ENCODE measurements around the gene ARMC3.

ARMC3 gene

GRCh38 chr10:22992621-22993020 lies 64.8 kb downstream of the ARMC3 start:
- no peak for DNase-seq (ENCODE audit: low read depth in 2 of 2)

- no peak for DNase-seq (ENCODE audit: low read depth in 2 of 2)
These were observed 65.5 kb downstream of the ARMC3 start for GRCh38 chr10:22993314-22993713.

GRCh38 chr10:22997096-22997495 lies 69.2 kb downstream of the ARMC3 start:
- DNase-seq (ENCODE audit: low read depth in 2 of 2), result no peak

GRCh38 chr10:22998091-22998490 lies 70.2 kb downstream of the ARMC3 start:
- no peak for DNase-seq (ENCODE audit: low read depth in 2 of 2)

GRCh38 chr10:22999942-23000341 lies 72.1 kb downstream of the ARMC3 start:
- no peak for DNase-seq (ENCODE audit: low read depth in 2 of 2)

GRCh38 chr10:23001901-23002516 lies 74.2 kb downstream of the ARMC3 start:
- no peak for DNase-seq (ENCODE audit: low read depth in 2 of 2)

GRCh38 chr10:23005150-23005549 lies 77.3 kb downstream of the ARMC3 start:
- DNase-seq (ENCODE audit: low read depth in 2 of 2), result no peak

- no peak for DNase-seq (ENCODE audit: low read depth in 2 of 2)
These were observed 85.9 kb downstream of the ARMC3 start for GRCh38 chr10:23013581-23014335.

- no peak for DNase-seq (ENCODE audit: low read depth in 2 of 2)
These were observed 87.3 kb downstream of the ARMC3 start for GRCh38 chr10:23015021-23015707.

GRCh38 chr10:23016636-23017035 lies 88.8 kb downstream of the ARMC3 start:
- DNase-seq (ENCODE audit: low read depth in 2 of 2), result no peak

- no peak for DNase-seq (ENCODE audit: low read depth in 2 of 2)
These were observed 91.8 kb downstream of the ARMC3 start for GRCh38 chr10:23019633-23020032.

GRCh38 chr10:23021430-23021829 lies 93.6 kb downstream of the ARMC3 start:
- no peak for DNase-seq (ENCODE audit: low read depth in 2 of 2)

- no peak for DNase-seq (ENCODE audit: low read depth in 2 of 2)
These were observed 96.1 kb downstream of the ARMC3 start for GRCh38 chr10:23024002-23024401.

GRCh38 chr10:23031318-23031717 lies 103.5 kb downstream of the ARMC3 start:
- DNase-seq (ENCODE audit: low read depth in 2 of 2), result no peak

GRCh38 chr10:23034790-23035189 lies 106.9 kb downstream of the ARMC3 start:
- DNase-seq (ENCODE audit: low read depth in 2 of 2), result no peak

GRCh38 chr10:23035569-23035968 lies 107.7 kb downstream of the ARMC3 start:
- no peak for DNase-seq (ENCODE audit: low read depth in 2 of 2)

- no peak for DNase-seq (ENCODE audit: low read depth in 2 of 2)
These were observed 109.3 kb downstream of the ARMC3 start for GRCh38 chr10:23037152-23037551.

GRCh38 chr10:23037561-23037960 lies 109.7 kb downstream of the ARMC3 start:
- DNase-seq (ENCODE audit: low read depth in 2 of 2), result no peak

GRCh38 chr10:23038172-23038571 lies 110.3 kb downstream of the ARMC3 start:
- no peak for DNase-seq (ENCODE audit: low read depth in 2 of 2)

GRCh38 chr10:23040002-23040401 lies 112.1 kb downstream of the ARMC3 start:
- DNase-seq (ENCODE audit: low read depth in 2 of 2), result no peak

- no peak for DNase-seq (ENCODE audit: low read depth in 2 of 2)
These were observed 118.2 kb downstream of the ARMC3 start for GRCh38 chr10:23046027-23046426.

- DNase-seq (ENCODE audit: low read depth in 2 of 2), result no peak
These were observed 119.6 kb downstream of the ARMC3 start for GRCh38 chr10:23047201-23048050.

All from stimulated activated CD4-positive, alpha-beta T cell treated with anti-CD3 and anti-CD28 coated beads, Interleukin-1b, Interleukin-23, amount 100 ng/mL, for 4 hours (primary cell).